GM21619 (cell line): Measurements from ENCODE around the gene ACIN1.
A peak's percentile ranks its signal among the peaks of the same experiment; 100 is the strongest.

Experiments used
- ATAC-seq: cut with Tn5 transposase; IDR thresholded peaks from one replicate; pipeline ENCODE4 v1.9.1; 2021; ENCODE audit not compliant: unreplicated experiment

ACIN1 gene

GRCh38 chr14:23086565-23086964 is 8.4 kb downstream of the ACIN1 start:
- ATAC-seq: no peak

- no peak for ATAC-seq
Measured at GRCh38 chr14:23085458-23085857, 9.5 kb downstream of the ACIN1 start.

- no peak for ATAC-seq
Measured at GRCh38 chr14:23080474-23080873, 14.5 kb downstream of the ACIN1 start.

- ATAC-seq: no peak
Measured at GRCh38 chr14:23079716-23080115, 15.2 kb downstream of the ACIN1 start.

- ATAC-seq: no peak
Measured at GRCh38 chr14:23078692-23079116, 16.2 kb downstream of the ACIN1 start.

- no peak for ATAC-seq
Measured at GRCh38 chr14:23077962-23078361, 17.0 kb downstream of the ACIN1 start.

- ATAC-seq: no peak
Measured at GRCh38 chr14:23076785-23077408, 18.0 kb downstream of the ACIN1 start.

- ATAC-seq: no peak
Measured at GRCh38 chr14:23074906-23075305, 20.0 kb downstream of the ACIN1 start.

GRCh38 chr14:23071921-23072539 is 22.9 kb downstream of the ACIN1 start:
- ATAC-seq: no peak

GRCh38 chr14:23071244-23071920 is 23.6 kb downstream of the ACIN1 start:
- peak; percentile 87 for ATAC-seq

- no peak for ATAC-seq
Measured at GRCh38 chr14:23070262-23071129, 24.4 kb downstream of the ACIN1 start.

GRCh38 chr14:23069413-23069806 is 25.5 kb downstream of the ACIN1 start:
- ATAC-seq: no peak

GRCh38 chr14:23068789-23069412 is 26.0 kb downstream of the ACIN1 start:
- ATAC-seq: peak; percentile 74

- no peak for ATAC-seq
Measured at GRCh38 chr14:23067847-23068788, 26.8 kb downstream of the ACIN1 start.

GRCh38 chr14:23066855-23067744 is 27.8 kb downstream of the ACIN1 start:
- no peak for ATAC-seq

- no peak for ATAC-seq
Measured at GRCh38 chr14:23066368-23066767, 28.6 kb downstream of the ACIN1 start.

- no peak for ATAC-seq
Measured at GRCh38 chr14:23063601-23064000, 31.3 kb downstream of the ACIN1 start.

- ATAC-seq: no peak
Measured at GRCh38 chr14:23062002-23062401, 32.9 kb downstream of the ACIN1 start.
